HPDE6-E6E7 (cell line): Measurements from ENCODE around the gene TNRC6B.
"Not testable (repeated sequence)": the region's sequence is repeated elsewhere in the genome, so short reads cannot be mapped to it uniquely, and the experiment has no call there.

ENCODE experiments used
- DNase-seq: peaks from one replicate; pipeline ENCODE4 v3.0.0; 2011; ENCODE audit warnings: missing footprints; ENCODE audit errors: extremely low spot score

TNRC6B gene

GRCh38 chr22:40276996-40277823 lies 99.5 kb downstream of the TNRC6B start:
- no peak for DNase-seq

GRCh38 chr22:40279017-40279416 lies 101.3 kb downstream of the TNRC6B start:
- no peak for DNase-seq

GRCh38 chr22:40281717-40282116 lies 104.0 kb downstream of the TNRC6B start:
- peak; percentile 17 for DNase-seq

DNA sequence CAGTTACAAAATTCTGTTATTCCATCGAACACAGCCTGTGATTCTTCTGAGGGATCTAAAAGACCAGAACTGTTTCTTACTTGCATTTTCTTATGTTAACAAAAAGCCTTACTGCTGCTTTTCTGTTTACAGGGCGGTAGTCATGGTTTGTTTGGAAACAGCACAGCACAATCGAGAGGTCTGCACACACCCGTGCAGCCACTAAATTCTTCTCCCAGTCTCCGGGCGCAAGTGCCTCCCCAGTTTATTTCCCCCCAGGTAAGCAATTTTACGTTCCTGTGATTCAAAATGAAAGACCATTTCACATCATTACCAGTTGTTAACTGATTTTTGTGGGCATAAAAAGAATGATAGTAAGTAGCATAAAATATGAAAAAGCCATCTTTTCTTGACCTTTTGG lies 107.8 kb downstream of the TNRC6B start:
- DNase-seq = no peak

DNA sequence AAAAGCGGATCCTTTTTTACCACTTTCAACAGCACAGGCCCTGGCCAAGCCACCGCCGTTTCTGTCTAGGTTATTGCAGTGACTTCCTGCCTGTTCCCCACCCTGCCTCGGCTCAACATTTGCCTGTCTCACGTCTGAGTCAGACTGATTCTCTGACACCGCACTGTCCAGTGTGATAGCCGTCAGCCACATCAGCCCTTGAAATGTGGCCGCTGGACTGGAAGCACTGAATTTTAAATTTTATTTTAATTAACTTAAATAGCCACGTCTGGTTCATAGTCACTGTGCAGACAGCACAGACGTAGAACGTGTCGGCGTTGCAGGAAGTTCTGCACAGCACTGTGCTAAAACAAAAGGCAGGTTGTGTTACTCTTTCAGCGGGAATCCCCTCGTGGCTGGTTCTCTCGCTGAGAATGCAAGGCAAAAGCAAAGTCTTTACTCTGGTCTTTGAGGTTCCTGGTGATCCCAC lies 112.3 kb downstream of the TNRC6B start:
- no peak for DNase-seq

DNA sequence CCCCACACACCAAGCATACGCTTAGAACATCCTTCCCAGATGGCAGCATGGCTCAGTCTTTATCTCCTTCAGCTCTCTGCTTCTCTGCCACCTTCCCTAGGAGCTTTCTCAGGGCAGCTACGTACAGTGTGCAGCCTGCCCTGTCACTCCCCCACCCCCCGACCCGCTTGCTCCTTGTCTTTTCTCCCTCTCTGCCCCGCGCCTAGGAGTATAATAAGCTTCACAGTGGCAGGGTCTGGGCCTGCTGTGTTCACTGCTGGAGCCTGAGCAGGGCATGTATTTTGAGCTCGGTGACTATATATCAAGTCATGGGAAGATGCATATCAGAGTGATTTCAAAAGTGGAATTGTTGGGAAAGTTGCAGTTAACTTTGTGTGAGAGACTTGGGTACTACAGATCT lies 112.8 kb downstream of the TNRC6B start:
- no peak for DNase-seq

DNA sequence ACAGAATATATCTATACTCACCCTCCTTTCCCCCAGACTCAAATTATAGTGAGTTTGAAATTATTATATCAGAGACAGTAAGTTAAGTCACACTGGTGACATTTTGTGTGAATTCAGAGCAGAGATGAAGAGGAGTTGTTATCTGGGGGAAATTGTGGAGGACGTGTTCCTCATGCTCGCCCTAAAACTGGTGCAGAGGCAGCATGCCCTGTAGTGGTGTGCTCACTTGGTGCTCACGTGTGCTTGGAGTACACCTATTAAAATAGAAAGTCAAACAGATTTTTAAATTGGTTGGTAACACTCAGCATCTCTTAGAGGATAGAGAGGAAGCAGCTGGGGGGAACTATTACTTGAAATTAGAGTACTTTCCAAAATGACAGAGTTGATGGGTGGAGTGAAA lies 117.0 kb downstream of the TNRC6B start:
- DNase-seq = no peak

DNA sequence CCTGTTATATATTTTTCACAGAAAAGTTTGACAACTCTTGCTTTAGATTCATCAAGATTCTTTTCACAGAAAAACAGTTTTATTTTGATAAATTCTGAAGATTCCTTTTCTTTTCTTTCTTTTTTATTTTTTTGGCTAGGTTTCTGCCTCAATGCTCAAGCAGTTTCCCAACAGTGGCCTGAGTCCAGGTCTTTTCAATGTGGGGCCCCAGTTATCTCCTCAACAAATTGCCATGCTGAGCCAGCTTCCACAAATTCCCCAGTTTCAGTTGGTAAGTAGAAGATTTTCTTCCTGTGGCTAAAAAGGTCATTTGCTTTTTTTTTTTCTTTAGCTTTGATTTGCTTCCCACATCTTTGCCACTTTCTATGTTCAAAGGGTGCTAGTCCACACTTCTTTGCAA lies 122.6 kb downstream of the TNRC6B start:
- DNase-seq = no peak

- no peak for DNase-seq
Measured at GRCh38 chr22:40300884-40301672, 123.4 kb downstream of the TNRC6B start.

- no peak for DNase-seq
Measured at GRCh38 chr22:40302149-40302548, 124.4 kb downstream of the TNRC6B start.

DNA sequence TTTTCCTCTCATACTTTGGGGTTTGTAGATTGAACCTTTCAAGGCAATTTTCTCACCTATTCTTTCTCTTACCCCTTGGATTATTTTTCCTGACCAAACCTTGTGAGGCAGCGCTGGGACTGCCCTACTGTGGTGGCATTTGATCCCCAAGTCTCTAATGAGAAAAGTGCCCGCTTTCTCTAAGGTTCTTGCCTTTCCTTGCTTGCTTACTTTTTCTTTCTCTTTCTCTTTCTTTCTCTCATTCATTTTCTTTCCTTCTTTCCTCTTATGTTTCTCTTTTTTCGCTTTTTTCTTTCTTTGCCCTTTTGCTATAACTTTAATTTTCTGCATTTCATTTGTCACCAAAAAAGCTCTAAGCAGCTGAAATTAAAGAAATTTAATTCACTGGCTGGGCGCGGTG lies 127.9 kb downstream of the TNRC6B start:
- no peak for DNase-seq

DNA sequence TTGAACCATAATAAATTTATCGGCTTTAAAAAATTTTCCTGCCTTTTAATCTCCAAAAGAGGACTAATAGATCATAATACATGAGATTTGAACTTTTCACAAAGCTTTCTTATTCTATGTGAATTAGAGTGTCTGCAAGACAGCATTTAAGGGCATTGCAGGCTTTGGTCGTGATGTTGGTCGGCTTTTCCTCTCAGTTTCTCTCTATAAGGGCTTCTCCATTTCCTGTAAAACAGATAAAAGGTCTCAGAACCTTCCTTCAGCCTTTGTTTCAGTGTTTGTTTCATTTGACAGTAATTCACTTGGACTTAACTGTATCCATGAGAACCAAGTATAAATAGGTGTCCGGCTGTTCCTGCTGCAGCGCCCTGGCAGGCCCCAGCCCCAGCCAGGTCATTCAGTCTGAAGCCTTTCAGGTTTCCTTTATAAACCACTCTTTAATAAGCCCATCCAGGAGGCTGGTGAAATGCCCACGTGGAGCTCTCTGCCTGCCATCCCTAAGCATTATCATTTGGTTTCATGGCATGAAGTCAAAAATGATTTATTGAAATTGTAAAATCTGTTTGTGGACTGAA lies 131.4 kb downstream of the TNRC6B start:
- no peak for DNase-seq

DNA sequence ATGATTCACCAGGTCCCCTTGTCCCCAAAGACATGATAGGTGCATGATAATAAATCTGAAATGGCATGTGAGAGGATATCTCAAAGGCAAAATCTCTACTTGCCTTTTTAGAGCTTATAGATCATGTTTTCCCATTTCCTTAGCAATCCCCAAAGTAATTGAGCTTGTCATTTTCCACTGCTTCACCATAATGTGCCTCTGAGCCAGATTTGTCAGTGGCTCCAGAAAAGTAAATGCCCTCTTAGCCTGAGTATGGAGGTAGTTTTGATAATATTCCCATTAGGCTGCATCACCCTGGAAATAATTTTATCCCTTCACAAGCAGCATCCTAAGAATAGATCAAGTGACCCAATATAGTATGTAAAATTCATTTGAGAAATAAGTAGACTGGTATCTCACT lies 131.9 kb downstream of the TNRC6B start:
- DNase-seq = no peak

DNA sequence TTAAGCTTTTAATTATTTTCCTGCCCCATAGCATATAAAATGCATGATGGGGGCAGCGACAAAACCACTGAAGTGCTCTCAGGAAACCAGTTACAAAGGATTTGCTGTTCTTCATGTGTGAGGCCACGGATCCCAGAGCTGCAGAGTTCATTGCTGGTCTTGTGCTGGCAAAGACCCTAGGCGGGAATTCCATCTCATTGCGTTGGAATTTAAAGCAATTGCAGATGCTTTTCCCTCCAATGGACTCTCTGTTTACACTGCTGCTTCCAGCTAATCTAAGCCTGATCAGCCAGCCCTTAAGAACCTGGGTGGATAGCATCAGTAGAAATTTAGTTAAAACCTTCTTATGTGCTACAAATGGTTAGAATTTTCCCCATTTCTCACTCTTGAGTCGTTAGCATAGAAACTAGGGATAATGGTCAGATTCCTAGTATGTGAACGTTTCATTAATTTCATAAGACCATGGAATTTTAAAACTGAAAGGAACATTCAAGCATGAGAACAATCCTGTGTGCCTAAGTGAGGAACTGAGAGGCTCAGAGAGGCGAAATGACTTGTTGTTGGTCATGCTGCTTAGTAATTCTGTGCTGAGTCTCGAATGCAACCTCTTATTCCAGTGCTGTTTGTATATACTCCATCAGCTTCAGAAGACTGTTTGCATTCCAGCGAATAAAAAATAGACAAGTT lies 132.5 kb downstream of the TNRC6B start:
- no peak for DNase-seq

- no peak for DNase-seq
Measured at GRCh38 chr22:40310768-40311120, 133.0 kb downstream of the TNRC6B start.

- DNase-seq = not testable (repeated sequence)
Measured at GRCh38 chr22:40311646-40312045, 133.9 kb downstream of the TNRC6B start.

DNA sequence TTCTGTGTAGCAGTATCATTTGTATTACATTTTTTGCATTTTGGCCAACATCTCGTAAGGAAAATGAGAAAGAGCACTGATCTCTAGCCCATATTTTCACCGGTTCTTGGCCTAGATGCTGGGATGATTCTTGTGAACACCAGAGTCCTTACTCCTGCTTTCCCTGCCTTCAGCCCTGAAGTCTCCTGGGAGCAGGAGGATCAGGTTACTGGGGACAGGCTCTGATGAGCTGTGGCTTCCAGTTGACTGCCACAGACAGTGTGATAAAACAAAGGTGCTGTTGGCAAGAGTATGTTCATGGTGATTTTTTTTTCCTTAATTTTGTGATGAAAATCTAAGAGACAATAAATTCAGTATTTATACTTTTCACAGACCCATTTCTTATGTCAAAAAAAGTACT lies 134.3 kb downstream of the TNRC6B start:
- no peak for DNase-seq

DNA sequence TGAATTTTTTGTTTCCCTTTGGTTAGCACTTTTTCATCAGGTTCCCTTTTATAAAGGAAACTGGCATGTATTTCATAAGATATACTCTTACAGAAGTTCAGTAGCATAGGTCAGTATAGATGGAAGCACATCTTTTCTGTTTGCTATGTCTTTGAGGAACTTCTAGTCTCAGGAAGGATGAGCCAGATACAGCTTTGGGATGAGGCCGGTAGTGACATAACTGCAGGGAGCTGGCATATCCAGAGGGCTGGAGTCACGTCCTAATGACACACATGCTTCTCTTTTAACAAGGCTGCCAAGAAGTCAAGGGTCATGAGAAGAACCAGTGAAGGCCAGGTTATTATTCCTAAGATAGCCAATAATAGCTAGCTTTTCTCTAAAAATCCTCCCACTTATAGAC lies 135.3 kb downstream of the TNRC6B start:
- DNase-seq = no peak

DNA sequence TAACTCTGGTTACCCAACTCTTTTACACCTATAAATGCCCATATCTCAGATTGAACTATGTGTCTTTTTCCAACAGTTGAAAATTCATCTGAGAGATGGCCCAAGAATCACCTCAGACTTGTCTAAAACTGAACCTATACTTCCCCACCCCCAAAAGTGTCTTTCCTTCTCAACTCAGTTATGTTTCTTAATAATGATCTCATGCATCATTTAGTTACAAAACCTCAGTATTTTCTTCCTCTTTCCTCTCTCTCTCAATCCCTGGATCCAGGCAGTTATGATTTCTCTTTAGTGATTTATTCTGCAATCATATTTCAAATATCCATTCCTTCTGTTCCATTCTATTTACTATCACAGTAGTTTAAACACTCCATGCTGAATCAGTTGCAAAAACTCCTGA lies 136.3 kb downstream of the TNRC6B start:
- DNase-seq = no peak

GRCh38 chr22:40320687-40321086 lies 143.0 kb downstream of the TNRC6B start:
- no peak for DNase-seq

GRCh38 chr22:40322021-40322420 lies 144.3 kb downstream of the TNRC6B start:
- no peak for DNase-seq

- no peak for DNase-seq
Measured at GRCh38 chr22:40322818-40323447, 145.2 kb downstream of the TNRC6B start.
